Right renal pelvis (tissue), 4 donors: ENCODE measurements around the gene PLEKHO1. TPM values are rescaled to one million over a fixed set of nuclear protein-coding genes. Genes with fewer than 3 reads are reported as not detected.
"Not testable (repeated sequence)": the region's sequence is repeated elsewhere in the genome, so short reads cannot be mapped to it uniquely, and the experiment has no call there.

Experiments
- DNase-seq, 4 donors: peaks; one replicate each; pipeline ENCODE4 v3.0.0-alpha.2; 2013; ENCODE audit warnings: low read depth in 4 of 4, low spot score in 3 of 4, missing footprints in 1 of 4
- polyA plus RNA-seq, 4 donors: library from polyadenylated mRNA; unstranded; fragments of 120-200 nt; gene quantifications; one replicate each; pipeline ENCODE4 v1.2.1, GENCODE V29; 2013; ENCODE audit not compliant: insufficient read length in 4 of 4

PLEKHO1 gene
- polyA plus RNA-seq, 4 donors = 44.5 to 60.5 (median 54.1) TPM

GRCh38 chr1:150168960-150169601 is 19.4 kb downstream of the PLEKHO1 start:
- no peak for DNase-seq

GRCh38 chr1:150171801-150172200 is 22.1 kb downstream of the PLEKHO1 start:
- no peak for DNase-seq

GRCh38 chr1:150173141-150173585 is 23.4 kb downstream of the PLEKHO1 start:
- DNase-seq = no peak

GRCh38 chr1:150176593-150176992 is 26.9 kb downstream of the PLEKHO1 start:
- DNase-seq = no peak

- no peak for DNase-seq
Observed at GRCh38 chr1:150178548-150178947, 28.8 kb downstream of the PLEKHO1 start.

GRCh38 chr1:150179867-150180266 is 30.2 kb downstream of the PLEKHO1 start:
- DNase-seq = no peak

GRCh38 chr1:150180474-150180873 is 30.8 kb downstream of the PLEKHO1 start:
- DNase-seq = no peak

- no peak for DNase-seq
Observed at GRCh38 chr1:150182247-150182646, 32.5 kb downstream of the PLEKHO1 start.

GRCh38 chr1:150183061-150183460 is 33.3 kb downstream of the PLEKHO1 start:
- DNase-seq = no peak

GRCh38 chr1:150185481-150185880 is 35.8 kb downstream of the PLEKHO1 start:
- no peak for DNase-seq

GRCh38 chr1:150186438-150186788 is 36.7 kb downstream of the PLEKHO1 start:
- not testable (repeated sequence) for DNase-seq

- no peak for DNase-seq
Observed at GRCh38 chr1:150186789-150187559, 37.3 kb downstream of the PLEKHO1 start.

- DNase-seq = no peak
Observed at GRCh38 chr1:150187560-150187931, 37.8 kb downstream of the PLEKHO1 start.

- DNase-seq = no peak
Observed at GRCh38 chr1:150192012-150192411, 42.3 kb downstream of the PLEKHO1 start.

GRCh38 chr1:150194381-150195031 is 44.8 kb downstream of the PLEKHO1 start:
- no peak for DNase-seq

GRCh38 chr1:150196417-150196816 is 46.7 kb downstream of the PLEKHO1 start:
- no peak for DNase-seq

GRCh38 chr1:150207281-150207971 is 57.7 kb downstream of the PLEKHO1 start:
- DNase-seq = no peak

- not testable (repeated sequence) for DNase-seq
Observed at GRCh38 chr1:150208460-150208859, 58.7 kb downstream of the PLEKHO1 start.
